Endodermal cell (in vitro differentiated cells): Measurements from ENCODE around the gene COQ8A. TPM values are rescaled to one million over a fixed set of nuclear protein-coding genes. Genes with fewer than 3 reads are reported as not detected.

ENCODE experiments used
- DNase-seq: peaks from one replicate; pipeline ENCODE4 v3.0.0-alpha.2; 2017
- H3K27ac ChIP-seq: 2 replicates; pipeline ENCODE4 v1.5.1; 2013; ENCODE audit warnings: mild to moderate bottlenecking, low read depth, low read length, moderate library complexity
- H3K27me3 ChIP-seq: 2 replicates; pipeline ENCODE4 v1.6.1; 2013; ENCODE audit warnings: mild to moderate bottlenecking, low read length, moderate library complexity; ENCODE audit not compliant: insufficient read depth, control insufficient read depth, poor library complexity, severe bottlenecking
- H3K36me3 ChIP-seq: 2 replicates; pipeline ENCODE4 v1.7.0; 2013; ENCODE audit warnings: mild to moderate bottlenecking, low read length, moderate library complexity; ENCODE audit not compliant: control insufficient read depth, insufficient read depth
- H3K4me1 ChIP-seq: one replicate; pipeline ENCODE4 v1.7.0; 2013; ENCODE audit warnings: low read length; ENCODE audit not compliant: control insufficient read depth, insufficient read depth
- H3K4me3 ChIP-seq: 2 replicates; pipeline ENCODE4 v1.5.1; 2013; ENCODE audit warnings: mild to moderate bottlenecking, low read length, moderate library complexity
- H3K9ac ChIP-seq: 2 replicates; pipeline ENCODE4 v1.6.1; 2013; ENCODE audit warnings: mild to moderate bottlenecking, low read length, moderate library complexity; ENCODE audit not compliant: poor library complexity, severe bottlenecking; ENCODE audit errors: extremely low read depth
- H3K9me3 ChIP-seq: 2 replicates; pipeline ENCODE4 v1.6.1; 2013; ENCODE audit warnings: mild to moderate bottlenecking, low read length, moderate library complexity; ENCODE audit not compliant: control insufficient read depth
- H3K27ac Mint-ChIP-seq: 2 replicates; pipeline ENCODE4 v1.8.0; 2020; ENCODE audit warnings: mixed read lengths
- H3K27me3 Mint-ChIP-seq: 2 replicates; pipeline ENCODE4 v1.8.0; 2021; ENCODE audit warnings: mild to moderate bottlenecking, mixed read lengths; ENCODE audit not compliant: insufficient read depth
- H3K36me3 Mint-ChIP-seq: 2 replicates; pipeline ENCODE4 v1.8.0; 2020; ENCODE audit warnings: low read depth, mixed read lengths
- H3K4me1 Mint-ChIP-seq: 2 replicates; pipeline ENCODE4 v1.8.0; 2020; ENCODE audit warnings: mixed read lengths
- H3K4me3 Mint-ChIP-seq: 2 replicates; pipeline ENCODE4 v1.8.0; 2020; ENCODE audit warnings: mild to moderate bottlenecking, moderate library complexity, mixed read lengths
- H3K9me3 Mint-ChIP-seq: 2 replicates; pipeline ENCODE4 v1.8.0; 2020; ENCODE audit warnings: mild to moderate bottlenecking, mixed read lengths
- WGBS, 2 experiments: methylation state at CpG; one replicate each; pipeline versions ENCODE4 v1.1.5 to v1.1.7; 2013; ENCODE audit warnings: missing lambda C conversion rate in 2 of 2, mixed read lengths in 1 of 2; ENCODE audit not compliant: insufficient coverage in 1 of 2, insufficient read length in 1 of 2; 5-methylcytosine and 5-hydroxymethylcytosine counted together
- total RNA-seq, 2 donors: library from RNA; stranded (reverse); fragmentation: NEBNext Ultra II Directional in 1 of 2; extraction: Animal tissue kit (Norgen Biotek cat#: 25700) in 1 of 2; gene quantifications; 2 replicates in 1 of 2; 3 replicates in 1 of 2; pipeline ENCODE4 v1.2.1, GENCODE V29; 2021
- TF ChIP-seq, protein P1 (sequence below): fragments of 200-600 bp; sonication (generic); conservative IDR thresholded peaks from 2 replicates; pipeline ENCODE4 v1.5.0; 2021; ENCODE audit warnings: antibody characterized with exemption, mild to moderate bottlenecking

Gene COQ8A
- total RNA-seq, 2 donors from 2014 or later, result 6.6 to 14.9 TPM

DNA sequence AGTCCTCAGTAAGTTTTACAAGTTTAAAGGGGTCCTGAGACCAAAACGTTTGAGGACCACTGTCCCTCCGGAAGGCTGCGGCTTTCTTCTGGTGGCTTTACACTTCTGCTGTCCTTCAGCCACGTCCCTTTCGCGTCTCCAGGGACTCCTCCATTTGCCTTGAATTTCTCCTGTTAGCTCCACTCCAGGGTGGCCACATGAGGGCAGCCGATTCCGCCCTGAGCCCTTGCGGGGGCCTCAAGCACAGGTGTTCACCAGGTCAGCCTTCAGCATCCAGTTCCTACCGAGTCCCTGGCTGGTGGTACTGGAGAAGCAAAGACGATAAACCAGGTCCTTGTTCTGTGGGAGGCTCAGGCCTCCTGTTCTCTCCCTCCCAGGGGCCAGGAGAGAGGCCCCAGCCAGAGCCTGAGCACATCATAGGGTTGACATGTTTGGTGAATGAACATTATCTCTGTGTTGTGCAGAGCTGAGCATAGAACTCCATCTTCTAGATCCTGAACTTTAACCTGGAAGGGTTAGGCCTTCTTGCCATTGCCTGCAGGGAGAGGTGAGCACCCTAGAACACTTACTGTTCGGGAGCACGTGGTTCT is 27.4 kb upstream of the COQ8A start:
- no peak overlapping the region for H3K4me3 Mint-ChIP-seq
- Histone ChIP-seq H3K9ac (no peak overlapping the region), H3K27me3 (no peaks in the 10 kb centered on the region), H3K4me1 (no peaks in the 10 kb centered on the region), H3K36me3 (no peaks in the 10 kb centered on the region), H3K27ac (no peak overlapping the region), H3K9me3 (no peaks in the 10 kb centered on the region), H3K4me3 (no peak overlapping the region)
- no peaks in the 10 kb centered on the region for H3K27me3 Mint-ChIP-seq
- H3K36me3 Mint-ChIP-seq, result peaks cover 3% of the 10 kb centered on the region
- 56 to 59% methylated on average over 6 to 13 of the region's 13 CpGs for WGBS, 2 experiments
- no peaks in the 10 kb centered on the region for H3K9me3 Mint-ChIP-seq
- no peaks in the 10 kb centered on the region for H3K4me1 Mint-ChIP-seq
- DNase-seq, result peak; percentile 92
- TF ChIP-seq, protein P1, sequence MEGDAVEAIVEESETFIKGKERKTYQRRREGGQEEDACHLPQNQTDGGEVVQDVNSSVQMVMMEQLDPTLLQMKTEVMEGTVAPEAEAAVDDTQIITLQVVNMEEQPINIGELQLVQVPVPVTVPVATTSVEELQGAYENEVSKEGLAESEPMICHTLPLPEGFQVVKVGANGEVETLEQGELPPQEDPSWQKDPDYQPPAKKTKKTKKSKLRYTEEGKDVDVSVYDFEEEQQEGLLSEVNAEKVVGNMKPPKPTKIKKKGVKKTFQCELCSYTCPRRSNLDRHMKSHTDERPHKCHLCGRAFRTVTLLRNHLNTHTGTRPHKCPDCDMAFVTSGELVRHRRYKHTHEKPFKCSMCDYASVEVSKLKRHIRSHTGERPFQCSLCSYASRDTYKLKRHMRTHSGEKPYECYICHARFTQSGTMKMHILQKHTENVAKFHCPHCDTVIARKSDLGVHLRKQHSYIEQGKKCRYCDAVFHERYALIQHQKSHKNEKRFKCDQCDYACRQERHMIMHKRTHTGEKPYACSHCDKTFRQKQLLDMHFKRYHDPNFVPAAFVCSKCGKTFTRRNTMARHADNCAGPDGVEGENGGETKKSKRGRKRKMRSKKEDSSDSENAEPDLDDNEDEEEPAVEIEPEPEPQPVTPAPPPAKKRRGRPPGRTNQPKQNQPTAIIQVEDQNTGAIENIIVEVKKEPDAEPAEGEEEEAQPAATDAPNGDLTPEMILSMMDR, result peak; percentile 88
- no peak overlapping the region for H3K27ac Mint-ChIP-seq

DNA sequence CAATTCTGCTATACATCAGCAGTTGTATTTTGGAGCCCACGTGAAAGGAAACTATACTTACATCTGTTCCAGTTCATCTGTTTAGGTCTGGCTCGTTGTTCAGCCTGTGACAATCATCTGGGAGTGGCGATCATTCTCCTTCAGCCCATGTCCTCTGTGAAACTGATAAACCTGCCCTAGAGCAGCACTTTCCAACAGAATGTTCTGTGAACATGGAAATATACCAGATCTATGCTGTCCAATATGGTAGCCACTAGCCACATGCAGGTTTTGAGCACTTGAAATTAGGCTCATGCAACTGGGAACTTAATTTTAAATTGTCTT is 24.5 kb upstream of the COQ8A start:
- no peaks in the 10 kb centered on the region for H3K9me3 Mint-ChIP-seq
- no peaks in the 10 kb centered on the region for H3K27me3 ChIP-seq
- TF ChIP-seq, protein P1, result no peak
- no peak overlapping the region for H3K27ac ChIP-seq
- H3K36me3 Mint-ChIP-seq, result no peaks in the 10 kb centered on the region
- no peak for DNase-seq
- H3K36me3 ChIP-seq, result no peaks in the 10 kb centered on the region
- no peak overlapping the region for H3K4me3 ChIP-seq
- H3K27me3 Mint-ChIP-seq, result no peaks in the 10 kb centered on the region
- H3K9ac ChIP-seq, result no peak overlapping the region
- H3K4me3 Mint-ChIP-seq, result no peak overlapping the region
- no peaks in the 10 kb centered on the region for H3K4me1 Mint-ChIP-seq
- H3K9me3 ChIP-seq, result no peaks in the 10 kb centered on the region
- no peaks in the 10 kb centered on the region for H3K4me1 ChIP-seq
- 66 to 67% methylated on average over 3 of the region's 3 CpGs for WGBS, 2 experiments
- no peak overlapping the region for H3K27ac Mint-ChIP-seq

DNA sequence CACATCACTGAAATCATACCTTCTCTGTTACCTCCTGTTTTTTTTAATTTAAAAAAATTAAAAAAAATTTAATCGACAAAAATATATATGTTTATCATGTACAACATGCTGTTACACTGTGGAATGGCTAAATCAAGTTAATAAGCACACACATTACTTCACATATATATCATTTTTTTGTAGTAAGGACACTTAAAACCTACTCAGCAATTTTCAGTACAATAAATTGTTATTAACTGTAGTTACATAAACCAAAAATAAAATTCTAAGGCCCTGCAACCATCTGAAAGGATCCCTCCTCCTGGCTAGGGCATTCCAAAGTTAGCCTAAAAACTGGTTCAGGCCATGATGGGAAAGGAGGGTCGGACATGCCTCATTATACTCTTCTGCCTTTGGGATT is 23.6 kb upstream of the COQ8A start:
- WGBS, 2 experiments, result 89% methylated on average over 1 of the region's 2 CpGs
- Mint-ChIP-seq H3K27ac (no peak overlapping the region), H3K36me3 (no peaks in the 10 kb centered on the region), H3K27me3 (no peaks in the 10 kb centered on the region), H3K4me3 (no peak overlapping the region), H3K9me3 (no peaks in the 10 kb centered on the region), H3K4me1 (no peaks in the 10 kb centered on the region)
- Histone ChIP-seq H3K27me3 (no peaks in the 10 kb centered on the region), H3K9ac (no peak overlapping the region), H3K36me3 (no peaks in the 10 kb centered on the region), H3K4me1 (no peaks in the 10 kb centered on the region), H3K9me3 (no peaks in the 10 kb centered on the region), H3K4me3 (no peak overlapping the region), H3K27ac (no peak overlapping the region)
- TF ChIP-seq, protein P1, result no peak
- DNase-seq, result no peak
